Central memory CD8-positive, alpha-beta T cell (primary cell): ENCODE data around the gene SLC4A7.
A peak's percentile ranks its signal among the peaks of the same experiment; 100 is the strongest.

Experiments used
- ATAC-seq: fragments of 150-1000 bp; cut with Tn5 transposase; replicated peaks from 2 replicates; pipeline ENCODE4 v1.10.0; 2022; ENCODE audit warnings: mild to moderate bottlenecking, moderate FRiP score, moderate number of reproducible peaks; ENCODE audit not compliant: poor library complexity, severe bottlenecking; ENCODE audit errors: extremely low read depth
- DNase-seq, 2 donors: peaks; one replicate each; pipeline ENCODE4 v3.0.0; 2021; ENCODE audit warnings: low spot score in 2 of 2
- H3K27ac Mint-ChIP-seq: one replicate; pipeline ENCODE4 v1.8.0; 2022; ENCODE audit warnings: low read depth, mild to moderate bottlenecking, moderate library complexity, mixed read lengths
- H3K27me3 Mint-ChIP-seq: one replicate; pipeline ENCODE4 v1.8.0; 2022; ENCODE audit warnings: mixed read lengths
- H3K36me3 Mint-ChIP-seq: one replicate; pipeline ENCODE4 v1.8.0; 2022; ENCODE audit warnings: mild to moderate bottlenecking, moderate library complexity, mixed read lengths; ENCODE audit not compliant: insufficient read depth
- H3K4me1 Mint-ChIP-seq: one replicate; pipeline ENCODE4 v1.8.0; 2022; ENCODE audit warnings: mixed read lengths
- H3K4me3 Mint-ChIP-seq: one replicate; pipeline ENCODE4 v1.8.0; 2022; ENCODE audit warnings: mild to moderate bottlenecking, moderate library complexity, mixed read lengths
- H3K9me3 Mint-ChIP-seq: one replicate; pipeline ENCODE4 v1.8.0; 2022; ENCODE audit warnings: mixed read lengths

SLC4A7 gene

GRCh38 chr3:27507515-27508266 lies 23.5 kb upstream of the SLC4A7 start:
- DNase-seq (no peak), ATAC-seq (no peak)
- Mint-ChIP-seq H3K9me3 (no peaks in the 10 kb centered on the region), H3K27ac (peak overlapping the region; percentile 48), H3K36me3 (no peaks in the 10 kb centered on the region), H3K4me3 (no peak overlapping the region), H3K27me3 (no peaks in the 10 kb centered on the region), H3K4me1 (no peaks in the 10 kb centered on the region)

GRCh38 chr3:27507111-27507510 lies 22.9 kb upstream of the SLC4A7 start:
- ATAC-seq (no peak), DNase-seq (no peak)
- H3K36me3 Mint-ChIP-seq, result no peaks in the 10 kb centered on the region
- H3K27ac Mint-ChIP-seq, result peak overlapping the region; percentile 48
- no peaks in the 10 kb centered on the region for H3K9me3 Mint-ChIP-seq
- no peak overlapping the region for H3K4me3 Mint-ChIP-seq
- no peaks in the 10 kb centered on the region for H3K4me1 Mint-ChIP-seq
- no peaks in the 10 kb centered on the region for H3K27me3 Mint-ChIP-seq

GRCh38 chr3:27504749-27505148 lies 20.6 kb upstream of the SLC4A7 start:
- H3K27me3 Mint-ChIP-seq, result no peaks in the 10 kb centered on the region
- DNase-seq, result no peak
- H3K4me3 Mint-ChIP-seq, result no peak overlapping the region
- peaks cover 2% of the 10 kb centered on the region for H3K36me3 Mint-ChIP-seq
- ATAC-seq, result no peak
- H3K9me3 Mint-ChIP-seq, result no peaks in the 10 kb centered on the region
- H3K27ac Mint-ChIP-seq, result no peak overlapping the region
- no peaks in the 10 kb centered on the region for H3K4me1 Mint-ChIP-seq

GRCh38 chr3:27503526-27503925 lies 19.3 kb upstream of the SLC4A7 start:
- Mint-ChIP-seq H3K27me3 (no peaks in the 10 kb centered on the region), H3K9me3 (no peaks in the 10 kb centered on the region), H3K36me3 (peaks cover 2% of the 10 kb centered on the region), H3K4me3 (no peak overlapping the region), H3K4me1 (no peaks in the 10 kb centered on the region), H3K27ac (no peak overlapping the region)
- no peak for ATAC-seq
- DNase-seq, result no peak

- no peak for ATAC-seq
- H3K36me3 Mint-ChIP-seq, result peaks cover 2% of the 10 kb centered on the region
- H3K4me1 Mint-ChIP-seq, result no peaks in the 10 kb centered on the region
- H3K27me3 Mint-ChIP-seq, result no peaks in the 10 kb centered on the region
- H3K9me3 Mint-ChIP-seq, result no peaks in the 10 kb centered on the region
- DNase-seq, result no peak
- no peak overlapping the region for H3K27ac Mint-ChIP-seq
- H3K4me3 Mint-ChIP-seq, result no peak overlapping the region
These were observed 17.6 kb upstream of the SLC4A7 start for GRCh38 chr3:27501759-27502158.

GRCh38 chr3:27500986-27501385 lies 16.8 kb upstream of the SLC4A7 start:
- no peak for DNase-seq
- no peak overlapping the region for H3K27ac Mint-ChIP-seq
- H3K36me3 Mint-ChIP-seq, result peaks cover 2% of the 10 kb centered on the region
- H3K27me3 Mint-ChIP-seq, result no peaks in the 10 kb centered on the region
- H3K4me1 Mint-ChIP-seq, result no peaks in the 10 kb centered on the region
- ATAC-seq, result no peak
- no peak overlapping the region for H3K4me3 Mint-ChIP-seq
- no peaks in the 10 kb centered on the region for H3K9me3 Mint-ChIP-seq

GRCh38 chr3:27500035-27500434 lies 15.9 kb upstream of the SLC4A7 start:
- Mint-ChIP-seq H3K4me1 (no peaks in the 10 kb centered on the region), H3K4me3 (no peak overlapping the region), H3K36me3 (peaks cover 2% of the 10 kb centered on the region), H3K27me3 (no peaks in the 10 kb centered on the region), H3K9me3 (no peaks in the 10 kb centered on the region), H3K27ac (no peak overlapping the region)
- DNase-seq (no peak), ATAC-seq (no peak)

- Mint-ChIP-seq H3K27me3 (no peaks in the 10 kb centered on the region), H3K4me3 (no peak overlapping the region), H3K9me3 (no peaks in the 10 kb centered on the region), H3K27ac (no peak overlapping the region), H3K4me1 (peaks cover 5% of the 10 kb centered on the region), H3K36me3 (no peaks in the 10 kb centered on the region)
- DNase-seq (no peak), ATAC-seq (no peak)
These were observed 10.6 kb upstream of the SLC4A7 start for GRCh38 chr3:27494784-27495183.

- ATAC-seq, result no peak
- no peak for DNase-seq
- Mint-ChIP-seq H3K4me1 (peaks cover 13% of the 10 kb centered on the region), H3K4me3 (no peak overlapping the region), H3K9me3 (no peaks in the 10 kb centered on the region), H3K27ac (no peak overlapping the region), H3K36me3 (peaks cover 3% of the 10 kb centered on the region), H3K27me3 (no peaks in the 10 kb centered on the region)
These were observed 4.6 kb upstream of the SLC4A7 start for GRCh38 chr3:27488821-27489220.

- H3K4me3 Mint-ChIP-seq, result no peak overlapping the region
These were observed 3.2 kb upstream of the SLC4A7 start for GRCh38 chr3:27487383-27487782.

GRCh38 chr3:27486336-27486735 lies 2.2 kb upstream of the SLC4A7 start:
- Mint-ChIP-seq H3K27ac (peak overlapping the region; percentile 36), H3K9me3 (no peaks in the 10 kb centered on the region), H3K4me1 (peaks cover 21% of the 10 kb centered on the region), H3K27me3 (no peaks in the 10 kb centered on the region), H3K4me3 (peak overlapping the region; percentile 55), H3K36me3 (peaks cover 11% of the 10 kb centered on the region)
- ATAC-seq (no peak), DNase-seq (no peak)

More at GRCh38 chr3:27487383-27487782, 3.2 kb upstream of the SLC4A7 start:
- Mint-ChIP-seq H3K4me1 (peaks cover 16% of the 10 kb centered on the region), H3K9me3 (no peaks in the 10 kb centered on the region), H3K27ac (no peak overlapping the region), H3K27me3 (no peaks in the 10 kb centered on the region), H3K36me3 (peaks cover 11% of the 10 kb centered on the region)
- no peak for ATAC-seq
- no peak for DNase-seq

GRCh38 chr3:27485866-27486265 lies 1.7 kb upstream of the SLC4A7 start:
- Mint-ChIP-seq H3K27ac (peak overlapping the region; percentile 36), H3K36me3 (peaks cover 11% of the 10 kb centered on the region), H3K9me3 (no peaks in the 10 kb centered on the region), H3K4me1 (peaks cover 26% of the 10 kb centered on the region), H3K27me3 (no peaks in the 10 kb centered on the region), H3K4me3 (peak overlapping the region; percentile 55)
- ATAC-seq, result no peak
- DNase-seq, result no peak

GRCh38 chr3:27483117-27484014 lies 818 bp downstream of the SLC4A7 start:
- Mint-ChIP-seq H3K36me3 (peaks cover 12% of the 10 kb centered on the region), H3K4me3 (peak overlapping the region; percentile 100), H3K9me3 (no peaks in the 10 kb centered on the region), H3K27me3 (no peaks in the 10 kb centered on the region), H3K27ac (peak overlapping the region; percentile 99), H3K4me1 (peaks cover 44% of the 10 kb centered on the region)
- peak in 1 of 2 donors; percentile 21 for DNase-seq
- no peak for ATAC-seq
